ENCODE data around the gene ALDH1A3. TPM values are rescaled to one million over a fixed set of nuclear protein-coding genes. Genes with fewer than 3 reads are reported as not detected.

The ALDH1A3 gene
- total and polyA plus RNA-seq, 5 donors: 8.3 to 10.3 (median 8.9) TPM

DNA sequence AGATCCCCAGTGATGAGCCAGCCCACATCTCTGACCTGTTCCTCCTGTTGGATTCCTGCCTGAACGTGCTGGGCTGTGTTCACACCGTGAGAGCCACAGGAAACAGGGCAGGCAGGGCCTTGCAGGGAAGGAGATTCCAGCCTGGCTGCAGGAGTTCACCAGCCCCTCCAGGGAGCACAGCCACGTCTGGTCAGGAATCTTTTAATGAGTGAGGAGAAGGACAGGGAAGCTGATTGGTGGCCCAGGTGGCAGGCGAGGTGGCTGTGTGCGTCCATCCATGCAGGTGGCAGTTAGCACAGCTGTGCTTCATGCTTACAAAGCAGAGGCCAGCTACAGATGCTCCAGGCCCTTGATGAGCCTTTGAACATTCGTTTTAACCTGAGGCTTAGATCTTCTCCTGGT lies 50.0 kb downstream of the ALDH1A3 start:
- Histone ChIP-seq H3K27ac (ENCODE audit: low read length) (no peak overlapping the region), H3K27me3 (ENCODE audit: control insufficient read depth, insufficient read depth) (no peaks in the 10 kb centered on the region), H3K4me1 (ENCODE audit: control insufficient read depth, insufficient read depth, low read length) (no peaks in the 10 kb centered on the region), H3K9me3 (ENCODE audit: control insufficient read depth, low read length) (no peaks in the 10 kb centered on the region), H3K4me3 (ENCODE audit: low read length) (no peak overlapping the region)
- intact Hi-C loops (cut with DNase I): no loop called here
- DNase-seq: no peak
- WGBS: 45% methylated on average over 6 of the region's 6 CpGs
- no peak for ATAC-seq

GRCh38 chr15:100930306-100930848 lies 50.7 kb downstream of the ALDH1A3 start:
- WGBS: 94% methylated on average over 4 of the region's 4 CpGs
- Histone ChIP-seq H3K4me3 (ENCODE audit: low read length) (no peak overlapping the region), H3K4me1 (ENCODE audit: control insufficient read depth, insufficient read depth, low read length) (no peaks in the 10 kb centered on the region), H3K27ac (ENCODE audit: low read length) (no peak overlapping the region), H3K27me3 (ENCODE audit: control insufficient read depth, insufficient read depth) (no peaks in the 10 kb centered on the region), H3K9me3 (ENCODE audit: control insufficient read depth, low read length) (no peaks in the 10 kb centered on the region)
- no peak for DNase-seq
- no peak for ATAC-seq
- intact Hi-C loops (cut with DNase I): no loop called here

GRCh38 chr15:100931143-100931890 lies 51.7 kb downstream of the ALDH1A3 start:
- Histone ChIP-seq H3K4me1 (ENCODE audit: control insufficient read depth, insufficient read depth, low read length) (no peaks in the 10 kb centered on the region), H3K4me3 (ENCODE audit: low read length) (no peak overlapping the region), H3K27me3 (ENCODE audit: control insufficient read depth, insufficient read depth) (no peaks in the 10 kb centered on the region), H3K27ac (ENCODE audit: low read length) (no peak overlapping the region), H3K9me3 (ENCODE audit: control insufficient read depth, low read length) (no peaks in the 10 kb centered on the region)
- 90% methylated on average over 15 of the region's 15 CpGs for WGBS
- intact Hi-C loops (cut with DNase I): no loop called here
- DNase-seq (no peak), ATAC-seq (no peak)

- WGBS: 67% methylated on average over 7 of the region's 7 CpGs
These were observed 53.2 kb downstream of the ALDH1A3 start for GRCh38 chr15:100932676-100933348.

DNA sequence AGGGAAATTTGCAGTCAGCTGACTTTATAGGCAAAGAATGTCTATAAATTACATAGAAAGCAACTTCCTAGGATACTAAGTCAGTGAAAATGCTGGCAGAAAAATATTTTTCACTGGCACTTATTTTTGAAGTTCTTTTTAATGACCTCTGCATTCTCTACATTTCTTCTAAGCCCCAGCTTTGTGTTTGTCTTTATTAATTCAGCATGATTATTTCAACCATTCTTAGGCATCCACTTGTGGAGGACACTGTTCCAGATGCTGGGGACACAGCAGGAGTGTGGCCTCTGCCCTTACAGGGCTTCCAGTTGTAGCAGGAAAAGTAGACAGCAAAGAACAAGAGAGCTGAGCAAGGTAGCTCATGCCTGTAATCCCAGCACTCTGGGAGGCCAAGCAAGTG lies 54.5 kb downstream of the ALDH1A3 start:
- H3K4me1 ChIP-seq (ENCODE audit: control insufficient read depth, insufficient read depth, low read length): no peaks in the 10 kb centered on the region
- no peaks in the 10 kb centered on the region for H3K27me3 ChIP-seq (ENCODE audit: control insufficient read depth, insufficient read depth)
- DNase-seq (no peak), ATAC-seq (no peak)
- intact Hi-C loops (cut with DNase I): no loop called here
- H3K9me3 ChIP-seq (ENCODE audit: control insufficient read depth, low read length): no peaks in the 10 kb centered on the region
- no peak overlapping the region for H3K4me3 ChIP-seq (ENCODE audit: low read length)
- no peak overlapping the region for H3K27ac ChIP-seq (ENCODE audit: low read length)

More at GRCh38 chr15:100932676-100933348, 53.2 kb downstream of the ALDH1A3 start:
- H3K4me1 ChIP-seq (ENCODE audit: control insufficient read depth, insufficient read depth, low read length): no peaks in the 10 kb centered on the region
- no peaks in the 10 kb centered on the region for H3K27me3 ChIP-seq (ENCODE audit: control insufficient read depth, insufficient read depth)
- no peaks in the 10 kb centered on the region for H3K9me3 ChIP-seq (ENCODE audit: control insufficient read depth, low read length)
- no peak overlapping the region for H3K27ac ChIP-seq (ENCODE audit: low read length)
- DNase-seq (no peak), ATAC-seq (no peak)
- intact Hi-C loops (cut with DNase I): no loop called here
- no peak overlapping the region for H3K4me3 ChIP-seq (ENCODE audit: low read length)

DNA sequence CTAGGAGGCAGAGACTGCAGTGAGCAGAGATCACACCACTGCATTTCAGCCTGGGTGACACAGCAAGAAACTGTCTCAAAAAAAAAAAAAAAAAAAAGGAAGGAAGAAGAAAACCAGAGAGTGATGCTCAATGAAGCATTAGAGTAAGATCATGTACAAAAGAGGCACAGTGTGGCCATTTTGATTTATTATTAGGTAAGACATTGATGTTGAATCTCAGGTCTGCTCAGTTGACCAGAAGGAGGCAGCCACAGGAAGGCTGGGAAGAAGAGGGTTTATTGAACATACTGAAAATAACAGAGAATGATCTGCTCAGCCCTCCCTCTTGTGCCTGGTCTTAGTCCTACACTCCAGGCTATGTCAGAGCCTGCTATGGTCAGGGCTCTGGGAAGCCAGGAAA lies 55.1 kb downstream of the ALDH1A3 start:
- H3K4me3 ChIP-seq (ENCODE audit: low read length): no peak overlapping the region
- no peaks in the 10 kb centered on the region for H3K27me3 ChIP-seq (ENCODE audit: control insufficient read depth, insufficient read depth)
- no peak for ATAC-seq
- H3K4me1 ChIP-seq (ENCODE audit: control insufficient read depth, insufficient read depth, low read length): no peaks in the 10 kb centered on the region
- no peak for DNase-seq
- no peaks in the 10 kb centered on the region for H3K9me3 ChIP-seq (ENCODE audit: control insufficient read depth, low read length)
- intact Hi-C loops (cut with DNase I): loop anchor here in 1 of 4 donors (5.0 kb wide), 1 partner anchor 38 kb away; no protein-coding TSS in a partner anchor
- no peak overlapping the region for H3K27ac ChIP-seq (ENCODE audit: low read length)

GRCh38 chr15:100937171-100937570 lies 57.5 kb downstream of the ALDH1A3 start:
- Histone ChIP-seq H3K9me3 (ENCODE audit: control insufficient read depth, low read length) (no peaks in the 10 kb centered on the region), H3K27me3 (ENCODE audit: control insufficient read depth, insufficient read depth) (no peaks in the 10 kb centered on the region), H3K4me1 (ENCODE audit: control insufficient read depth, insufficient read depth, low read length) (no peaks in the 10 kb centered on the region), H3K4me3 (ENCODE audit: low read length) (no peak overlapping the region), H3K27ac (ENCODE audit: low read length) (no peak overlapping the region)
- WGBS: 90% methylated on average over 4 of the region's 4 CpGs
- DNase-seq (no peak), ATAC-seq (no peak)
- intact Hi-C loops (cut with DNase I): loop anchor here in 1 of 4 donors (5.0 kb wide), 1 partner anchor 35 kb away; no protein-coding TSS in a partner anchor

- intact Hi-C loops (cut with DNase I): loop anchor here in 1 of 4 donors (5.0 kb wide), 1 partner anchor 33 kb away; no protein-coding TSS in a partner anchor
- Histone ChIP-seq H3K4me1 (ENCODE audit: control insufficient read depth, insufficient read depth, low read length) (peaks cover 2% of the 10 kb centered on the region), H3K4me3 (ENCODE audit: low read length) (no peak overlapping the region), H3K27ac (ENCODE audit: low read length) (no peak overlapping the region), H3K9me3 (ENCODE audit: control insufficient read depth, low read length) (no peaks in the 10 kb centered on the region), H3K27me3 (ENCODE audit: control insufficient read depth, insufficient read depth) (no peaks in the 10 kb centered on the region)
- WGBS: 64% methylated on average over 4 of the region's 4 CpGs
- ATAC-seq: no peak
- DNase-seq: no peak
These were observed 60.2 kb downstream of the ALDH1A3 start for GRCh38 chr15:100939791-100940190.

DNA sequence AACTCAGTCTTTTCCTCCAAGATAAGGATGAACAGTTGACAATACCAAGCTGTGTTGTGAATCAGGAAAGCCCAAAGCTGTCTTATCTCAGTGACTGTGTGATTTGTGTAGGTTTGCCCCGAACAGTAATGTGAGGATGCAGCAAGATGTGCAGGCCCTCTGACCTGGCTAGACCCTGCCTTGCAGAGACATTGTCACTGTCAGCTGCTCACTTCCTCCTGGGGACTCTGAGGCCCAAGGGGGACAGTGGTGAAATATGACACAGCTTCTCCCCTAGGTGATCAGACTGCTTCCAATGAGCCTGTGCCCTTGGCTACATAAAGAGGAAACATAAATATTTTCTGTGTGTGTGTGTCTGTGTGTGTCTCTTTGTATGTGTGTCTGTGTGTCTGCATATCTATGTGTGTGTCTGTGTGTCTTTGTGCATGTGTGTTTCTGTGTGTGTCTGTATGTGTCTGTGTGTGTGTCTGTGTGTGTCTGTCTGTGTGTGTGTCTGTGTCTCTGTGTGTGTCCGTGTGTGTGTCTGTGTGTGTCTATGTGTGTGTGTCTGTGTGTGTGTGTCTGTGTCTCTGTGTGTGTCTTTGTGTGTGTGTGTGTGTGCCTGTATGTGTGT lies 61.2 kb downstream of the ALDH1A3 start:
- Histone ChIP-seq H3K4me1 (ENCODE audit: control insufficient read depth, insufficient read depth, low read length) (peaks cover 2% of the 10 kb centered on the region), H3K9me3 (ENCODE audit: control insufficient read depth, low read length) (no peaks in the 10 kb centered on the region), H3K27ac (ENCODE audit: low read length) (no peak overlapping the region), H3K4me3 (ENCODE audit: low read length) (no peak overlapping the region), H3K27me3 (ENCODE audit: control insufficient read depth, insufficient read depth) (no peaks in the 10 kb centered on the region)
- intact Hi-C loops (cut with DNase I): no loop called here
- ATAC-seq (peak in 1 of 2 donors; percentile 25), DNase-seq (no peak)
- 61% methylated on average over 2 of the region's 2 CpGs for WGBS

GRCh38 chr15:100941536-100941935 lies 61.9 kb downstream of the ALDH1A3 start:
- intact Hi-C loops (cut with DNase I): no loop called here
- no peak overlapping the region for H3K4me3 ChIP-seq (ENCODE audit: low read length)
- 80% methylated on average over 10 of the region's 10 CpGs for WGBS
- DNase-seq: no peak
- H3K4me1 ChIP-seq (ENCODE audit: control insufficient read depth, insufficient read depth, low read length): peaks cover 2% of the 10 kb centered on the region
- ATAC-seq: no peak
- H3K27me3 ChIP-seq (ENCODE audit: control insufficient read depth, insufficient read depth): no peaks in the 10 kb centered on the region
- no peaks in the 10 kb centered on the region for H3K9me3 ChIP-seq (ENCODE audit: control insufficient read depth, low read length)
- no peak overlapping the region for H3K27ac ChIP-seq (ENCODE audit: low read length)

All from right cardiac atrium (tissue), 5 donors.